Sigmoid colon (tissue), 4 donors: ENCODE measurements around the gene HK1.

Experiments
- EP300 ChIP-seq, 4 donors: sonication (generic); formaldehyde crosslinking; IDR thresholded peaks; one replicate each; pipeline ENCODE4 v1.6.1; 2017; ENCODE audit warnings: antibody characterized with exemption in 4 of 4
- POLR2A ChIP-seq, 2 donors: fragments of 450-650 bp; IDR thresholded peaks; one replicate each; pipeline ENCODE4 v1.6.1; 2016; ENCODE audit warnings: antibody characterized with exemption in 2 of 2, mild to moderate bottlenecking in 2 of 2, moderate library complexity in 2 of 2
- POLR2AphosphoS5 ChIP-seq, 4 donors: sonication (generic); formaldehyde crosslinking; IDR thresholded peaks; one replicate each; pipeline ENCODE4 v1.6.1; 2017; ENCODE audit warnings: antibody characterized with exemption in 4 of 4
- TF ChIP-seq, protein P1 (sequence below), 4 experiments: fragments of 450-650 bp in 3 of 4; fragments of 200-600 bp in 1 of 4; IDR thresholded peaks; one replicate each; pipeline ENCODE4 v1.5.1; 2016 to 2019; ENCODE audit warnings: antibody characterized with exemption in 4 of 4, mild to moderate bottlenecking in 3 of 4, moderate library complexity in 2 of 4

DNA sequence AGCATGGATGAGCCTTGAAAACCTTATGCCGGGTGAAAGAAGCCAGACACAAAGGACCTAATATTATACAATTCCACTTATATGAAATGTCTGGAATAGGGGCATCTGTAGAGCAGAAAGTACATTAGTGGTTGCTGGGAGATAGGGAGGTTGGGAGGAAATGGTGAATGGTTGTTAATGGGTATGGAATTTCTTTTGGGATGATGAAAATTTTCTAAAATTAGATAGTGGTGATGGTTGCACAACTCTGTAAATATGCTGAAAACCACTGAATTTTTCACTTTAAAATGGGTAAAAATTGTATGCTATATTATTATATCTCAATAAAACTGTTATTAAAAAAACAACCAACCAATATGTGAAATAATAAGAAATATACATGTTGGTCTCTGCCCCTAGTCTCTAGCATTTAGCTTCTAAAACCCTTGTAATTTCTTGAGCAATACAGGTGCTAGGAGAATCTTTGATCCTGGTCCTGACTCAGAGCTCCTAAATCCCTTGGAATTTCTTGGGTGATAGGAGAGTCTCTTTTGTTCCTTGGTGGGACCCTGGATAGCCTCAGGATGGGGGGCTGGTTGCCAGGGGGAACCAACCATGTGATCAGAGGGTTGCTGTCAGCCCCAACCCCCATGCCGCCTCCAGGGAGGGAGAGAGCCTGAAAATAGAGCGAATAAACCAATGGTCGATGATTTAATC lies 74.4 kb downstream of the HK1 start:
- TF ChIP-seq, protein P1, sequence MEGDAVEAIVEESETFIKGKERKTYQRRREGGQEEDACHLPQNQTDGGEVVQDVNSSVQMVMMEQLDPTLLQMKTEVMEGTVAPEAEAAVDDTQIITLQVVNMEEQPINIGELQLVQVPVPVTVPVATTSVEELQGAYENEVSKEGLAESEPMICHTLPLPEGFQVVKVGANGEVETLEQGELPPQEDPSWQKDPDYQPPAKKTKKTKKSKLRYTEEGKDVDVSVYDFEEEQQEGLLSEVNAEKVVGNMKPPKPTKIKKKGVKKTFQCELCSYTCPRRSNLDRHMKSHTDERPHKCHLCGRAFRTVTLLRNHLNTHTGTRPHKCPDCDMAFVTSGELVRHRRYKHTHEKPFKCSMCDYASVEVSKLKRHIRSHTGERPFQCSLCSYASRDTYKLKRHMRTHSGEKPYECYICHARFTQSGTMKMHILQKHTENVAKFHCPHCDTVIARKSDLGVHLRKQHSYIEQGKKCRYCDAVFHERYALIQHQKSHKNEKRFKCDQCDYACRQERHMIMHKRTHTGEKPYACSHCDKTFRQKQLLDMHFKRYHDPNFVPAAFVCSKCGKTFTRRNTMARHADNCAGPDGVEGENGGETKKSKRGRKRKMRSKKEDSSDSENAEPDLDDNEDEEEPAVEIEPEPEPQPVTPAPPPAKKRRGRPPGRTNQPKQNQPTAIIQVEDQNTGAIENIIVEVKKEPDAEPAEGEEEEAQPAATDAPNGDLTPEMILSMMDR (IDR thresholded peaks at IDR 0.05), result no peak
- TF ChIP-seq POLR2AphosphoS5 (IDR thresholded peaks at IDR 0.05), result no peak
- TF ChIP-seq EP300 (IDR thresholded peaks at IDR 0.05), result no peak
- TF ChIP-seq POLR2A (IDR thresholded peaks at IDR 0.05), result no peak
